Measurements from ENCODE around the gene SOCS3. TPM values are rescaled to one million over a fixed set of nuclear protein-coding genes. Genes with fewer than 3 reads are reported as not detected.

SOCS3 gene
- total RNA-seq, 2 experiments from 2014 or later = not detected

- POLR2A ChIA-PET = interaction anchor here (0.6 kb wide), 1 partner anchor 288 kb away, joined by 3 read pairs; no protein-coding TSS in a partner anchor
These were observed 42.0 kb downstream of the SOCS3 start for GRCh38 chr17:78317794-78318400.

GRCh38 chr17:78316867-78317789, 42.7 kb downstream of the SOCS3 start:
- H3K9me3 ChIP-seq (ENCODE audit: low read length) = no peaks in the 10 kb centered on the region
- H3K9me2 ChIP-seq (ENCODE audit: insufficient read depth, low read length) = no peaks in the 10 kb centered on the region
- no peak overlapping the region for H2AFZ ChIP-seq (ENCODE audit: low read length)
- H4K20me1 ChIP-seq (ENCODE audit: insufficient read depth, low read length) = no peaks in the 10 kb centered on the region
- H3K79me2 ChIP-seq (ENCODE audit: insufficient read depth, low read depth, low read length) = no peaks in the 10 kb centered on the region
- no peak overlapping the region for H3K4me3 ChIP-seq (ENCODE audit: low read depth, low read length, poor library complexity, severe bottlenecking)
- H3K4me2 ChIP-seq (ENCODE audit: low read length) = no peak overlapping the region
- BruUV-seq (replicated peaks) = no TSS peak
- H3K27ac ChIP-seq (ENCODE audit: low read depth, low read length, poor library complexity, severe bottlenecking) = no peak overlapping the region
- H3K4me1 ChIP-seq (ENCODE audit: insufficient read depth, low read length, poor library complexity, severe bottlenecking) = peaks cover 6% of the 10 kb centered on the region
- CTCF ChIA-PET (ENCODE audit: unreplicated experiment) = interaction anchor here (1.5 kb wide), 1 partner anchor 45 kb away, joined by 3 read pairs; no protein-coding TSS in a partner anchor
- no peak for DNase-seq (ENCODE audit: low spot score)
- intact Hi-C loops (cut with micrococcal nuclease; ENCODE audit: unreplicated experiment) = no loop called here
- TF ChIP-seq EZH2phosphoT487 (IDR thresholded peaks at IDR 0.05; ENCODE audit: borderline replicate concordance, low read depth, low read length) = no peak
- TF ChIP-seq CTCF (conservative IDR thresholded peaks at IDR 0.05; ENCODE audit: low read length) = no peak
- POLR2A ChIA-PET = interaction anchor here (0.5 to 1.0 kb wide), 4 partner anchors 10 to 624 kb away, joined by 3 to 5 read pairs (median 3); no protein-coding TSS in a partner anchor
- H3K36me3 ChIP-seq (ENCODE audit: insufficient read depth, low read length) = no peaks in the 10 kb centered on the region

More at GRCh38 chr17:78317794-78318400, 42.0 kb downstream of the SOCS3 start:
- Histone ChIP-seq H3K9me2 (ENCODE audit: insufficient read depth, low read length) (no peaks in the 10 kb centered on the region), H3K27ac (ENCODE audit: low read depth, low read length, poor library complexity, severe bottlenecking) (no peak overlapping the region), H3K4me3 (ENCODE audit: low read depth, low read length, poor library complexity, severe bottlenecking) (no peak overlapping the region), H4K20me1 (ENCODE audit: insufficient read depth, low read length) (no peaks in the 10 kb centered on the region), H3K4me1 (ENCODE audit: insufficient read depth, low read length, poor library complexity, severe bottlenecking) (peaks cover 6% of the 10 kb centered on the region), H3K36me3 (ENCODE audit: insufficient read depth, low read length) (no peaks in the 10 kb centered on the region), H3K4me2 (ENCODE audit: low read length) (no peak overlapping the region), H3K79me2 (ENCODE audit: insufficient read depth, low read depth, low read length) (no peaks in the 10 kb centered on the region), H3K9me3 (ENCODE audit: low read length) (no peaks in the 10 kb centered on the region), H2AFZ (ENCODE audit: low read length) (no peak overlapping the region)
- CTCF ChIA-PET (ENCODE audit: unreplicated experiment) = interaction anchor here (1.5 kb wide), 1 partner anchor 44 kb away, joined by 3 read pairs; no protein-coding TSS in a partner anchor
- BruUV-seq (replicated peaks) = no TSS peak
- no peak for DNase-seq (ENCODE audit: low spot score)
- TF ChIP-seq EZH2phosphoT487 (IDR thresholded peaks at IDR 0.05; ENCODE audit: borderline replicate concordance, low read depth, low read length) = no peak
- no peak for TF ChIP-seq CTCF (conservative IDR thresholded peaks at IDR 0.05; ENCODE audit: low read length)
- intact Hi-C loops (cut with micrococcal nuclease; ENCODE audit: unreplicated experiment) = no loop called here

Measured in OCI-LY7 (cell line).